GM19397 (cell line): ENCODE results near the gene NFIA.

Experiments
- ATAC-seq: cut with Tn5 transposase; IDR thresholded peaks from one replicate; pipeline ENCODE4 v1.9.1; 2021; ENCODE audit warnings: mild to moderate bottlenecking, moderate library complexity; ENCODE audit not compliant: unreplicated experiment

Gene NFIA

DNA sequence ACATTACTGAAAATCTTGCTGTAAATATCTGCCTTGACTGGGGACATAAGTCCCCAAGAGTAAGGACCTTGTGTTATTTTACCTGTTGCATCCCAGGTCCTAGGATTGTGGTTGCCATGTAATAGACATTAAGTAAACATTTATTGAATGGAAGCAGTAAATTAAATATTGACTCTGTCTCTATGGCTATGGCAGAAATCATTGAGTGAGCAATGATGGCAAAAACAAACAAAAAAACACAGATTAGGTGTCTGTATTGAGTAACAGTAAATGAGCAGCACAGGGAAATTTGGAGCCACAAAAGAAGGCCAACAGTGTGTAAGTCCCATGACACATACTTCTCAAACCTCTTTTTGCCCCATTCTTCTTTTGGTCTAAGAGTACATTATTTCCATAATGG lies 240.4 kb downstream of the NFIA start:
- no peak for ATAC-seq

DNA sequence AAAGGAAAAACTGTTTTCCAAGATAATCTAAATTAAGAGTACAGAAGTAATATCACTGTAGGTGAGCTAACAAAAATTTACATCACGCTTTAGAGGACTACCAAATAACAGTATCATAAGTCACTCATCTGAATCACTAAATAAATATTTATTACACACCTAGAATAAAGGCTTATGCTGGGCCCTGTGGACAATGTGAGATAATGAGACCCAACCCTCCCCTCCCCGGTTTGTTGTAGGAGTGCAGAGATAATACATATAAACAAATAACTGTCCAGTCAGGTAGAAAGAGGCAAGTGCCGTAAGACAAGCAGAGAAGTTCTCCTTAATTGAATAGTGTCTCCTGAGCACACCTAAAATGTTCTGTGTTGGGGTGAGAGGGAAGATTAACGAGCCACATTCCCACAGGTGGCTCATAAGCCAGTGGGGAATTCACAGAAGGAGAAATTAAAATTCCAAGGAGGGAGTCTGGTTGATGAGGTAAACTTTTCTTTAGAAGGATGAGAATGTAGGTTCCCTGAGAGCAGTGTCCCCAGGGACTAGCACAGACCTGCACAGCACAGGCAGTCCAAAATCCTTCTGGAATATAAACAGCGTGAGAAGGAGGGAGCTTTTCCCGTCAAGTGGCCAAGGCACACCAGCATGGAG lies 241.4 kb downstream of the NFIA start:
- no peak for ATAC-seq

DNA sequence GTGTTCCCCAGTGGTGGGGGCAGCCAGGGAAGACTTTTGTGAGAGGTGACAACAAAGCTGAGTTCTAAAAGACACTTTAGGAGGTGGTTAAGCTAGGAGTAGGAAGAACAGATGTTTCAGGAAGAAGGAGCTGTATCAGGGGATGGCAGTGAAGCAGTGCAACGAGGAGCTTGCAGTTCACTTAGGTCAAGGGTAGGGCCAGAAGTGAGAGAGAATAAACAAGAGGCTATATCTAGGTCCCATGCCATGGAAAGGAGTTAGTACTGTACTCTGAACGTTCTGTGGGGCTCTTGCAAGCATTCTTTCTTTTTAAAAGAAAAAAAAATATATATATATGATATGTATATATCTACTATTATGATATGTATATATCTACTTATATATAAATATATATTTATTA lies 244.4 kb downstream of the NFIA start:
- ATAC-seq = no peak

DNA sequence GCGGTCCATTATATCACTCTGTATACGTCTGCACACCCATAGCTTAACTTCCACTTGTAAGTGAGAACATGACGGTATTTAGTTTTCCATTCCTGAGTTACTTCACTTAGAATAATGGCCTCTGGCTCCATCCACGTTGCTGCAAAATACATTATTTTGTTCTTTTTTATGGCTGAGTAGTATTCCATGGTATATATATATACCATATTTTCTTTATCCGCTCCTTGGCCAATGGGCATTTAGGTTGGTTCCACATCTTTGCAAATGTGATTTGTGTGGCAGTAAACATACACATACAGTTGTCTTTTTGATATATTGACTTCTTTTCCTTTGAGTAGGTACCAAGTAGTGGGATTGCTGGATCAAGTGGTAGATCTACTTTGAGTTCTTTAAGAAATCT lies 245.1 kb downstream of the NFIA start:
- ATAC-seq = no peak

DNA sequence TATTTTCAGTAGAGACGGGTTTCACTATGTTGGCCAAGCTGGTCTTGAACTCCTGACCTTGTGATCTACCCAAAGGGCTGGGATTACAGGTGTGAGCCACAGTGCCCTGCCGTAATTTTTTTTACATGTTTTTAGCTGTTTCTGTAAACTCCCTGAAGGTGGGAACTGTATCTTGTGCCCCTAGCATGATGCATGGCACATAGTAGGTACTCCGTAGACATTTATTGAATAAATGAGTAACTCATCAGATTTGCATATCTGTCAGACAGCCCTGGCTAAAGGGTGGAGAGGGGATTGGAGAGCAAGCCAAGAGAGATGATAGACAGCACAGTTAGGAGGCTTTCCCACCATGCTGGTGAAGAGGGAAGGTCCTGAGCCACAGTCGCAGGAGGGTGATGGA lies 247.2 kb downstream of the NFIA start:
- ATAC-seq = no peak

DNA sequence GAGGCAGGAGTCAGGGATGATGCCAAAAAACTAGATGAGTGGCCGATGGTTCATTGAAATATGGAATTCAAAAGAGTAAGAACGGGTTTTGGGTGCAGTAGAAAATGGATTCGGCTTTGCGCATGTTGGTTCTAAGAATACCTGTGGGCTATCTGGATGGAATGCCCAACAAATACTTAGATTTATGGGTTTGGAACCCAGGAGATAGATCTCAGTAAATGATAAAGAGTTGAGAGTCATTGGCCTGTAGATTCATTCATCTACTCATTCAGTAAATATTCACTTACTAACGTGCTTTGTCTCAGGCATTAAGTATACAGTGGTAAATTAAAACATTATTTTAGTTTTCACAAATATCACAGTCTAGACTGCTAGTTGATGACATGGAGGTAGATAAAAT lies 247.7 kb downstream of the NFIA start:
- no peak for ATAC-seq

DNA sequence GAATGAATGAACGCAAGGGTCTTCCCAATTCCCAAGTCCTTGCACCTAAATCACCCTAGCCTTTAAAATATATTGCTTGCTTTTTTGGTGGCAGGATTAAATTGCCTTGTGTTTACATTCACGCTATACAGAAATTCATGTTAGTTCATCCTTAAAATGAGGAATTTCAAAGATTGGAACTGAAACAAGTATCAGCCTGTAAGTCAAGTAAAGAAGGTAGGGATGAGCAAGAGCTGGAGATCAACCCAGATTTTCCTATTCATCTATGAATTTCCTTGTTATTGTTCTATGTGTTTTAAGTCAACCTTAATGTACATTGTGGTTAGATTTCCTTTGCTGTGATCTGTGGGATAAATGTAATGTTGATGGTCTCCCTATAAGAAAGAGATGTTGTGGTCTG lies 248.2 kb downstream of the NFIA start:
- no peak for ATAC-seq

DNA sequence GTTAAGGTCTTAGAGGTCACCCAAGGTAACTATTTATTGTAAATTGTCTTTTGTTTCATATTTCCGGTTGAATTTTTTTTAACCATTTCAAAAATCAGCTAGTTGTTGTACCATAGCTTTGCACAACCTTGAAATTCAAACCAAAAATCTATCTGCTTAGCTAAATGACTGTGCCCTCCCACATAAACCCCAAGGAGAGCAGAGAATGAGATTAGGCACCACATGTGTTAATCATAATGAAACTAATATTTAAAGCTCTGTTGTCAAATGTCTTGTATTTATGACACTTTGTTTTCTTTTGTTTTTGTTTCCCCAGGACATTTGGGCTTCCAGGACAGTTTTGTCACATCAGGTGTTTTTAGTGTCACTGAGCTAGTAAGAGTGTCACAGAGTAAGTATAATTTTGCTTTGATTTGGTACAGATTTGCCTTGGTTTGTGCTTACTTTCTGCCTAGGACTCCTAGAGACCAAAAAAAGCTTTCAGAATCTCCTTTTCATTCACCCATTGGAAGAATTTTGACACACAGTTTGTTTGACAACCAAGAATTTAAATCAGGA lies 249.9 kb downstream of the NFIA start:
- peak; percentile 91 for ATAC-seq

DNA sequence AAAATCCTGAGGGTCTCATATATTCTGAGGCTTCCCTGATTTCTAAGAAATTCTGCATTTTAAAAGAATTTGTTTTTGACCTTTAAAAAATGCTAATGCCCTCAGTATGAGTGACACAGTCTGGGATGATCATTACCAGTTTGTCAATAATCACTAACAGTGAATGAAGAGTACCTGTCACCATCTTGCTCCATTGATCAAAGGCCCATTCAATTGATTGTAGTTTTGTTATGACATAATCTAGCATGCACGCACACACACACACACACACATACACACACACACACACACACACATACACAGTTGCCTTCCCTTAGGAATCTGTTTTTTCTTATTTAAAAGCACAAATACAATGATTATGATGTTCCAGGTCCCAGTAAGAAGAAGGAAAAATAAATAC lies 250.4 kb downstream of the NFIA start:
- ATAC-seq = no peak

DNA sequence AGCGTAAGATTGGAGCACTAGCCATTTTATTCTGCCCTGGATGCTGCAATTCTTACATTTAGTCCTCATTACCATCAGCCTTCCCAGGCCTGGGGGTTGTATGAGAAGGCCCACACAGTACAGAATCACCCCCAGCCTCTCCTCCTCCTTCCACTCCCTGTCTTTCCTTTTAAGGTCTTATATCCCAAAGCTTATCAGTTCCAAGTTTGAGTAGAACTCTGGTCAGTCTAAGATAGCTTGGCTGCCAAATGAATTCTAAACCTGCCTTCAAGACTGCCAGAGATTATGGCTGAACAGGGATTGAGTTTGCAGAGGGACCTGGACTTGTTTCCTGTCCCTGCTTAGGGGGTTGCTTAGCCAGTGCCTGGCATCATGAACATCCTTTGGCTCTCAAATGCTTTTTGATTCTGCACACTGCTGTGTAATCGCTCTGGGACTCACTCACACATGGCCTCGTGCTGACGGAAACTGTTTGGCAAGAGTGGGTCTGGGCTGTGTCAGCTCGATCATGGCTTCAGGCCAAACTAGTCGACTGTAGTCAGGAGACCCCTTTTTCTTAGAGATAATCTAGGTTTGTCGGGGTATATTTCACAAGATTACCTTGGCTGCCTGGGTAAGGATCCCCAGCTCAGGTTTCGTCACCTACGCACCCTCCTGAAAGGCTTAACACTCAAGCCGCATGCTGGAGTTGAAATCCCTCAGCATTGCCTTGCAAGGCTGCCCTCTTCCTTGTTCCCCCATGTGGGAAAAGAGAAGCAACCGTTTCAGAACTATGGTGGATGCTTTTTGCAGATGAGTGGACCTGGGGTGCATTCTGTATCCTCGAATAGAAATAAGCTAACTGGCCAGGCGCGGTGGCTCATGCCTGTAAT lies 252.6 kb downstream of the NFIA start:
- no peak for ATAC-seq

DNA sequence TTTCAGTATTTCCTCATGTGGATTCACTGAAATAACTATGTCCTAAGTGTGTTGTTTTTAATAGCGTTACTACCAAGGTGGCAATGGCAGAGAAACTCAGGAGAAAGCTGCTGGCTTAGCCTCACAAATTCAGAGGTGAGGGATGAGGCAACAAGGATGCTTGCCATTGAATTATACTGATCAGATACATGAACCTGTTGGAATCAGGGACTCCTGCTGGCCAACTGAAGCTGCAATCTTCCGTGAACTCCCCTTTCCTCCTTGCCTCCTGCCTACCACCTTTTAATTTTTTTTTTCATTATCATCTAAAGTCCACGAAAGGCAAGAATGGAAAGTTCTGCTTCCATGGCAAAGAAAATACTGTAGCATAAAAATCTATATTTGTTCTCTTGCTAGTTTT lies 254.7 kb downstream of the NFIA start:
- no peak for ATAC-seq

DNA sequence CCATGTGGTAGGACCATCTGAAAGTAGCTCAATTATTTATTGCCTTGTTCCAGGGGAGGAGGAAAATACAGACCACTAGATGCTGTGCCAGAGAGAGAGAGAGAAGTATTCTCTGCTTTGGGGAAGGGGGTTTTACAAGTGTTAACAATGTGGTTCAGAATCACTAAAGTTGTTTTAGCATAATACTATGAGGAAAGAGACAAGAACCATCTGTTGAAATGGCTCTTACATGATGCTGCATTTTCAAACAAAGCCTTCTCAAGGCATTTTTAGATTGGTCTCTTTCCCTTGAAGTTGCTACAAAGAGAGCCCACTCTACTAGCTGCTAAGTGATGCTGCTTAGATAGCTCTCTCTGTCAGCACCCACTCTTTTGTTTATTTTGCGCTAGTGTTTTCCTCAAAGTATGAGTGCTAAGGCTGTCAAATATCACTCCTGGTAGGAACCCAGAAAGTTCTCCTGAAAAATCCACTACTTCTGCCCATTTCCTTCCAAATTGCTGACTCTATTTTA lies 255.1 kb downstream of the NFIA start:
- ATAC-seq = no peak

DNA sequence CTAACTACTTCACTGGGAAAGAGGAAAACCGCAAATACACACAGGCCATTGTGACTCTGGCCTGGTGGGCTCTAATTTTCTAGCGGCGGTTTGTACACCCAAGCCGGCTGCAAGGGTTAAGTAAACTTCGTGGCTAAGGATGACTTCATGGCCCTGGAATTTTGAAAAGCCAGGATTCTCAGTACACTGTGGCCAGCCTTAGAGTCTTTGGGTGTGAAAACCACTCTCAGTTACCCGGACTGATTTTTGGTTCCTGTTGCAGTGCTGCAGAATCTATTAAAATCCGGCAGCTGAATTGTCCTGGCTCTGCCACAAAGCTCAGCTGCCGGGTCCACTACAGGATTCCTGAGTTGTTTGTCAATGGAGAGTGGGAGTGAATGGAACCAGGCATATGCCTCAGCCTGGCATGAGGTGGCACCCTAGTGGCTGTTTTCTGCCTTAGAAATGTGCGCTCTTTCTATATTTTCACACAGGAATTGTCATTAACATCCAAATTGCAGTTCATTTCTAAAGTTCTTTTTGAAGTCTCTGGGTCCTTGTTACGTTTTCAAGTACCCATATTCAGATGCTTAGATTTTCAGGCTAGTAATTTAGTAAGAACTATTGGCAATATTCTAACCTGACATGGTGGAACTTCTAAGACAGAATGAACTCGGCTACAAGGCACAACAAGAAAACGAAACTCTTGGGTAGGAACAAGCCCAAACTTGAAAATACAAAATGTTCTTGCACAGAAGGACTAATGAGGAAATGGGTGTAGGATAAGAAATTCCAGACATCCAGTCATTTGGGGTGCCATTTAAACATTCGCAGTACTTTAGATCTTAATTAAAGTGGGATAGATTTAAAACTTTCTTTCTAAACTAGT lies 255.9 kb downstream of the NFIA start:
- ATAC-seq = no peak

DNA sequence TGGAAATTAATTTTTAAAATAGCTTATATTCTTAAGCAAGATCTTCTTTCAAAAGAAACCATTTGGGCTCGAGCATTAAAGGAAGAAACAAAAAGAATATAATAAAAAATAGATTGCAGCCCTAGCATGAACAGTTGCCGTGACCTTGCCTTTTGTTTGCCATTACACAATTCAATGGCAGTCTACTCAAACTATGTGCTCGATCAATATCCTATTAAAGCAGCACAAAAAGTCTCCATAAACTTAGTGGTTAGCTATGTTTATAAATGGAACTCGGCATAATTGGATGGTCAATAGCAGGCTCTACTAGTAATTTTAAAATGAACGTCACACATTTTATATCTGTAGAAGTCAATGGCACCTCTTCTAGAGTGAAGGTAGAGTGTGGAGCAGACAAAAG lies 256.5 kb downstream of the NFIA start:
- ATAC-seq = no peak

DNA sequence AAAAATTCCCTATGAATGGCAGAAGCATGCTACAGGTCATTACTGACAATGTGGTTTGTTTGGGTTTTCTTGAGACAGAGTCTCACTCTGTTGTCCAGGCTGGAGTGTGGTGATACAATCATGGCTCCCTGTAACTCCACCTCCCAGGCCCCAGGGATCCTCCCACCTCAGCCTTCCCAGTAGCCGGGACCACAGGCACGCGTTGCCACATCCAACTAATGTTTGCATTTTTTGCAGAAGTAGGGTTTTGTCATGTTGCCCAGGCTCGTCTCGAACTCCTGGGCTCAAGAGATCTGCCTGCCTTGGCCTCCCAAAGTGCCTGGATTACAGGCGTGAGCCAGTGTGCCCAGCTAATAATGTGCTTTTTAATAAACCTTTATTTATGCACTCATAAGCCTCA lies 259.1 kb downstream of the NFIA start:
- ATAC-seq = no peak

DNA sequence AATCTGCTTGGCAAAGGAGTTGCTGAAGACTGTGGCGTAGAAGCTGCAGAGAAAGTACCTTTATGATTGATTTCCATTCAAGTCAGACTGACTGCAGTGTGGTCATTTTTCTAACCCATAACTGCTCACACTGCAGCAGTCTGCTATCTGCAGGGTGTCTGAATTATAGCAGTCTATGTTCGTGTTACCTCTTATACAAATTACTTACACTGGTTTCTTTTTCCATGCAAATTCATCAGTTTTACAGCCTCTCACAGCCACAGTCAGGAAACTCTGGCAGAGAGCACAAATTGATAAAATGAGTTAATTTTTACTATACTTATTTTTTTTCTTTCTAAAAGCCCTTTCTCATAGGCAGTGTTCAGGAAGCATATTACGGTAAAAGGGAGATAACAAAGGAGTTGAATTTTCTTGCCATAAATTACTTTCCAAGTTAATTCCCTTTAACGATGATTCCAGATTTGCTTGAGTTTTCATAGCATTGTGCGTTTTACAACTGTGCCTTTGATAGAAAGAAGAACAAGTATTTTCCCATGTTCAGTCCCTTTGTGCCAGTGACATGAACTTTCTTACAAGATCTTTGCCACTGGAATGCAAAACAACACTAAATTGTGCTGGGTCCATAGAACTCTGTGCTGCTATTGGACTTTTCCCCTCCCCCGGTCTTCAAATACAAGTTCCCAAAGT lies 261.5 kb downstream of the NFIA start:
- ATAC-seq = no peak

DNA sequence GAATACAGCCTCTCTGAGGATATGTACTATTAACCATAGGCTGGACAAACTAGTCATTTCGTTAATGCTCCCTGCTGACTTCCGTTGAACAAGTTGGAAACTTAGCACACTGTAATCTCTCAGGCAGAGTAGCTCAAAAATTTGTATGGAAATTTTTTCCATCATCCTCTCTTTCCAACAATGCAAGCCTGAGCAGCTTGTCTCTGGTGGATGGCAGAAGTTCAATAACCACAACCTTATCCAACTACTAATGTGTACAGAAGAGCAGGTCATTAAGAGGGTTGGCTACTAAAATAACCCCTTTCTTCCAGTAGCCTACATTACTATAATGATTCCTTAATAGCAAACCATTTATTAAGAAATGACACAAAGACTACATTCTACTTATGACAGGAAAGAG lies 262.3 kb downstream of the NFIA start:
- ATAC-seq = no peak

DNA sequence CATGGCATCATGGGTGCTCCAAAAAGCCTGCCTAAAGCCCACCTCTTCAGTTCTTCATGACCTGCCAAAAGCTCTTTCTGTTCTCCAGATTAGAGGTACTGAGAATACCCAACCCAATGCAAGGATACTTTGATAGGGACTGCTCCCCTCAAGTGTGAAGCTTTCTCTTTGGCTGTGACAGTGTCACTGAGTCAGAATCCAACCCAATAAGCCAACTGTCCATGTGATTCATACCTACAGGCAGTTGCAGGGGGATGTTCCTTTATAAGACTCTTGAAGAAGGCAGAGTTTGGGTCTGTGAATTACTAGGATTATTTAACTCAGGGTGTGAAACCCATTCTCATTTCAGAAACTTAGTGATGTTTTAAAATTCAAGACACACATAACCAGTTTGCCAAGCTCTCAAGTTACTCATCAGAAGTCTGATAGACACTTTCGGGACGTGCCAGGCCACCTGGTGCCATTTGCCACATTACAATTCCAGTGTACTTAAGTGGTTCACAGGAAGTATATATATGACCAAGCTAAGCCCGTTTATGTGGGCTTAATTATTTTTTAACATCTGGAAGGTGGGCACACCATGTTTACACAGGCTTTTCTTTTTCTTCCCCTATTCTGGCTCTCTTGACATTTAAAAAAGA lies 265.8 kb downstream of the NFIA start:
- ATAC-seq = no peak

DNA sequence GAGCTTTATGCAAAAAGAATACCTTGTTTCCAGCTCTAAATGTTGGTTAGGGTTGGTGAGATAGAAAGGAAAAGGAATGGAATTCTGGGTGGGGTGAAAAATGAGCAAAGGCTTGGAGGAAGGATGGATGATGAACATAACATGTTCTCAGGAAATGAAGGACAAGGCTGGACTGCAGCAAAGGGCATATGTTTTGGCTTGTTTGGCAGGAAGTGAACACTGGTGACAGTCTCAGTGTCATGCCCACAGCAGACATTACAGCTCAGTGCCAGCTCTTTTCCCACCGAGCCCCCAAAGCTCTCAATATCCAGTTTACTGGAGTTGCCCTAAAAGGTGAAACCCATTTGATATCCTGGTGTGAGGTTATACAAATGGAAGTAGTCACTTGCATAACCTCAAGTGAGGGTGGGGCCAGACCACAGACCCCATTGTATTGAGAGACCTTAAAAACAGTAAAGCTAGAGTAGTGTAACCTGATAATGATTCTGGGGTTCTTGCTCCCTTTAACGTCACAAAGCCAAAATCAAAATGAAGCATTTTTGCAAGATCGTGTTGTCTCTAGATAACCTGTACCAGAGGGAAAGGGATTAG lies 270.6 kb downstream of the NFIA start:
- no peak for ATAC-seq
